Fibroblast of the conjunctiva (primary cell): ENCODE measurements around the gene TTC27.
"Not testable (repeated sequence)": the region's sequence is repeated elsewhere in the genome, so short reads cannot be mapped to it uniquely, and the experiment has no call there.

Experiments
- DNase-seq: peaks from one replicate; pipeline ENCODE4 v3.0.0-alpha.2; 2010; ENCODE audit warnings: low read depth

TTC27 gene

DNA sequence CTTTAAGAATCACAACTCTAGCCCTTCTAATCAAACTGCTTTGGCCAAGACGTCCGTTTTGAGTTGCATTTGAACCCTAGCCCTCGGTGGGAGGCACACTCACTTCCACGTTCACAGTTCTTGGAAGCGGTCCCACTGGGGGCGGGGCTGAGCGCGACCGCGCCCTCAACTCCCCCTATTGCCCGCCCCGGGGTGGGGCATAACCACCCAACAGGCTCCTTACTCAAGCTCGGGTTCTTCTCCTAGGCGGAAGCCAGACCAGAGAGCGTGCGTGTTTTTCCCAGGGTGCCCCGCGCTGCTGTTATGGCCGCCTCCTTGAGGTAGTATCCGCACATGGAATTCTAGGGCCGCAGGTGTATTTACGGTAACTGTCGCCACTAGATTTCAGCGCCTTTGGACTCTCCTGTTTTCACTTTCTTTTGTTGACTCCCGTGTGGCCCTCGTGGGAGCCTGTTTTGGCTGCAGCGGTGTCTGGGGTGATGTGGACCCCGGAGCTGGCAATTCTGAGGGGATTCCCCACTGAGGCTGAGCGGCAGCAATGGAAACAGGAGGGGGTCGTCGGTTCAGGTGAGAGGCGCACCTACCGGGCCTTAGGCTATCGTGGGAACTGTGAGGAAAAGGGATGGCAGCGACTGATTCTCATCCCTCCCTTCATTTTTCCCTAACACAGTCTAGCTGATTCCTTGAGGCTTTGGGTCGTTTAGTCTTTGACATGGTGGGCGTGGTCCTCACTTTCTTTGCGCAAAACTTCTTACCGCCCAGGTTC is at the start of gene TTC27:
TSS of gene TTC27 (plus strand) at position 237 of the 766 bp plus-strand sequence. CDS start at position 480, 243 bp downstream.
- peak; percentile 92 for DNase-seq

DNA sequence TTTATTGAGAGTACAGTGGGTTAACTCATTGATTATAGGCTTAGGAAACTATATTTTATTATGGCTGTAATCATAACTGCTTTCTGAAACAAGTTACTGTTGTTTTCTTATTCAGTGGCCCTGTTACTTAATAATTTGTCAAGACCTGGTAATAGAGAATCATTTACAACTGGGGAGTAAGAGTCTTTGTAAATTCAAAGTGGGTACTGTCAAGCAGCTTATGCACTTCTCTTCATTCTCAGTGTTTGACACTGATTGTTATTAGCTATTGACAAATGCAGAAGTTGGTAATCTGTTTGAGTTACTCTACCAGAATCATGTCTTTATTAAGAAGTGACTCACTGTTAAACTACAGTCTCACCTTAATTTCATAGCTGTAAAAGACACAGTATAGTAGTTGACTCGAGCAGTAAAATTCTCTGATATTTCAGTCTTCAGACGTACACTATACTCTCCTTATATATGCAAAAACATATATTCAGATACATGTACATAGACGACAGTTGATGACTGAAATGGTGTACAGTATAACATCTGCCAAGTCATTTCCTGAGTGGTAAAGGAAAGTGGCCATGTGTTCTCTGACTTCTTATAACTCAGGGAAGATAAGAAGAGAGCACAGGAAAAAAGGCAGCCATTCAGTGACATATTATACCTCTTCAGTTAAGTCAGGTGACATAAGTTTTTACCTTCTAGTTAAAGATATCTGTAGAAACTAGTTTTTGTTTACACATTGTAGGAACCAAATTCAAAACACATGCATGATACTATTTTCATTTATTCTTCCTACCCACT is 36.0 kb upstream of the TTC27 start:
- DNase-seq: no peak

DNA sequence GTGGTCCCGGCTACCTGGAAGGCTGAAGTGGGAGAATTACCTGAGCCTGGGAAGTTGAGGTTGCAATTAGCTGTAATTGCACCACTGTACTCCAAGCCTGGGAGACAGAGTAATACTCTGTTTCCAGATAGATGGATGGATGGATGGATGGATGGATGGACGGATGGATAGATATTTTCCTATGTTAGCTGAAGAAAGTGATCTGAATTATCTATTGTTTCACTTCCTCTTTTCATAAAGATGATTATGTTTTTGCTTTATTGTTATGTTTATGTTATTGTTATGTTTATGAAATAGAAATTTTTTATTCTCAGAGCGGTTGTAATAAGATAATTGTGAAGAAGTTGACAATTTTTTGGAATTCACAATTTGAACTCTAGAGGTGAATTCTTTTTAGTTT is 33.3 kb upstream of the TTC27 start:
- no peak for DNase-seq

DNA sequence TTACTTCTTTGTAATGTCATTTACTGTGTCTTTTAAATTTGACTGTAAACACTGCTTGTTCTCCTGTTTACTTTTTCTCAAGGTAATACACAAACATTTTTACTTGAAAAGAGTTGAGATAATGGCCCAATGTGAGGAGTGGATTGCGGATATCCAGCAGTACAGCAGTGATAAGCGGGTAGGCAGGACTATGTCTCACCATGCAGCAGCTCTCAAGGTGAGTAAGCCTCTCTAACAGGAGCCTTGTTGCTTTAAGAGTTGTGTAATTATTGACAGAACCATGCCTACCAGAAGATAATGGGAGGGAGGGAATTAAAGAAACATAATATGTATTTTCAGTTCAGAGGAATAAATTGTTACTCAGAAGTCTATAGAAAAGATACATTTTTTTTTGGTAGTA is 16.5 kb upstream of the TTC27 start:
- no peak for DNase-seq

DNA sequence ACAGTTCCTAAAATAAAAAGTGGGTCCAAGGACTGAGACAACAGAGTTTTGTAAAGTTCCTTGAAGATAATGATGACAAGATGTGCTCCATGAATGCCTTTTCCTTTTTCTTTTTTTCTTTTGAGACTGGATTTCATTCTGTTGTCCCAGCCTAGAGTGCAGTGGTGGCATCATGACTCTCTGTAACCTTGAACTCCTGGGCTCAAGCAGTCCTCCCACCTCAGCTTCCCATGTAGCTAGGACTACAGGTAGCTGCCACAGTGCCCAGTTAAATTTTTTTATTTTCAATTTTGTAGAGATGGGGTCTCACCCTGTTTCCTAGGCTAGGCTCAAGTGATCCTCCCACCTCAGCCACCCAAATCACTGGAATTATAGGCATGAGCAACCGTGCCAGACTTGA is 16.1 kb upstream of the TTC27 start:
- DNase-seq: no peak

GRCh38 chr2:32614084-32614483 is 13.8 kb upstream of the TTC27 start:
- no peak for DNase-seq

- DNase-seq: no peak
These were observed 10.2 kb upstream of the TTC27 start for GRCh38 chr2:32617599-32618189.

DNA sequence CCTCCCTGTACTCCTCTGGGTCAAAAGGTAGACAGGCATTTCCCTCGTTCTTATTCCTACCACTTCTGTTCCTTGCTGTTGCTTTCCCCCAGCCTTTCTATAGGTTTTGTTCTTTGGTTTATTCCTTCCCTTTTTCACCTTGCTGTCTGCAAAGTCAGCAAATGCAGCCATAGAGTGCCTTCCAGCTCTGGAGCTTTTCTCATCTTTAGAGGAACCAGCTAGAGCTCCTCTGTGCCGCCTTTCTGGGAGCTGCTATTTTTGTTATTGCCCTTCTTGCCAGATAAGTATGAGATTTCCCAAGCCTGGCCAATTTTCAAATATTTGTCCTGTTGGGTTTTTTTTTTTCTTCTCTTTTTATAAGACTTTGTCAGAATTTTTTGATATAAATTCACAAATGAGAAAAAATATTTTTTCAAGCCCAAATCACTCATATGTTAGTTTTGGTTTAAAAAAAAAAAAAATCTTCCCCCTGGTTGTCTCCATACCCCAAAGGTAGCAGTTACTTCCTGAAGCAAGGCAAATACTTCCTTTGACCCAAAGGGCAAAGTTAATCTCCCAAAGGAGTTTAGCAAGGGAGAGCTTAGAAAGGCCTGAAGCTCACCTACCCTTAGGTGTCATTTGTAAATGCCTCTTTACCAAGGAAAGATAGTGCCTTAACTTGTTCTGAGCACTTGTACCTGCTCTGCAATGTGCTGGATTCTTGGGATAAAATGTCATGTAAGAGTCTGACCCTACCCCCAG is 5.1 kb upstream of the TTC27 start:
- DNase-seq: no peak

GRCh38 chr2:32623311-32623706 is 4.5 kb upstream of the TTC27 start:
- no peak for DNase-seq

- DNase-seq: no peak
These were observed 3.0 kb upstream of the TTC27 start for GRCh38 chr2:32624812-32625211.

DNA sequence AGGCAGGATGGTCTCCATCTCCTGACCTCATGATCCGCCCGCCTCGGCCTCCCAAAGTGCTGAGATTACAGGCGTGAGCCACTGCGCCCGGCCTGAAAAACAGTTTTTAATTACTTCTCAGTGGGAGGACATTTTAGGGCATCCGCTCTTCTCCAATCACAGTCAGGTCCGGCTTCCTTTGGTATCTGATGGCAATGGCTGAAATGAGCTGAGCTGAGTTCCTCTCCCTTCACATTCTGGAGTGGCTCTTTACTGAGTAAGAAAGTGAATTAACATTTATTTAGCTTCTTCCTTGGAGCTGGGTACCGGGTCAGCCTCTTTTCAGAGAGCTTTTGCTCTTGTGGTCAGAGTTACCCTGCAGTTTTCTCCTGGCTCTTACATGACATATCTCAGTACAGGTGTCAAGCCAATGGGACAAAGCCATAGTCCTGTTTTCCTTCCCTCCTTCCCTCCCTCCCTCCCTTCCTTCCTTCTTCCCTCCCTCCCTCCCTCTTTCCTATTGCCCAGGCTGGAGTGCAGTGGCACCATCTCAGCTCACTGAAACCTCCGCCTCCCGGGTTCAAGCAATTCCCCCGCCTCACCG is 1.1 kb upstream of the TTC27 start:
- no peak for DNase-seq

- DNase-seq: peak; percentile 5
These were observed 423 bp upstream of the TTC27 start for GRCh38 chr2:32627441-32627813.

GRCh38 chr2:32632089-32632488 is 4.2 kb downstream of the TTC27 start:
- DNase-seq: peak; percentile 39

GRCh38 chr2:32633040-32633439 is 5.2 kb downstream of the TTC27 start:
- no peak for DNase-seq

DNA sequence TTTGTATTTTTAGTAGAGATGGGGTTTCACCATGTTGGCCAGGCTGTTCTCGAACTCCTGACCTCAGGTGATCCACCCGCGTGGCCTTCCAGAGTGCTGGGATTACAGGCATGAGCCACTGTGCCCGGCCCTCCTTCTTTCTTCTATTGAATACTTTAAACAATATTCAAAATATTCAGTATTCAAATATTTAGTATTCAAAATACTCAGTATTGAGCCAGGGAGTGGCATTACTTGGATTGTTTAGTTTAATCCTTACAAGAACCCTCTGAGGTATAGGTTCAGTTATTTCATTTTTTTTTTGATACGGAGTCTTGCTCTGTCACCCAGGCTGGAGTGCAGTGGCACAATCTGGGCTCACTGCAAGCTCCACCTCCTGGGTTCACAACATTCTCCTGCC is 10.7 kb downstream of the TTC27 start:
- DNase-seq: not testable (repeated sequence)

DNA sequence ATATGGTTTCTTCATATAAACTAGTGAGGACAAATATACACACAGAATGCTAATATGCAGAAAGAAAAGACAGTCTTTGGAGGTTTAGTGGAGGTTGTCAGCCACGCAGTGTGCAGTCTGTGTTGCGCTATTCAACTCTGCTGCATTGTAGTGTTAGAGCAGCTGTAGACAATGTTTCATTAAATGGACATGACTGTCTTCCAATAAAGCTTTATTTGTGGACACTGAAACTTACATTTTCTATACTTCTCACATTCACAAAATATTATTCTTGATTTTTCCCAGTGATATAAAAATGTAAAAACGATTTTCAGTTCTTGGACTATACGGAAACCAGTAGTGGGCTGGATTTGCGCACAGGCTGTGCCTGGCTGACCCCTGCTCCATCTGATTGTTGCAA is 13.3 kb downstream of the TTC27 start:
- DNase-seq: no peak

- DNase-seq: peak; percentile 58
These were observed 19.4 kb downstream of the TTC27 start for GRCh38 chr2:32647180-32647651.

DNA sequence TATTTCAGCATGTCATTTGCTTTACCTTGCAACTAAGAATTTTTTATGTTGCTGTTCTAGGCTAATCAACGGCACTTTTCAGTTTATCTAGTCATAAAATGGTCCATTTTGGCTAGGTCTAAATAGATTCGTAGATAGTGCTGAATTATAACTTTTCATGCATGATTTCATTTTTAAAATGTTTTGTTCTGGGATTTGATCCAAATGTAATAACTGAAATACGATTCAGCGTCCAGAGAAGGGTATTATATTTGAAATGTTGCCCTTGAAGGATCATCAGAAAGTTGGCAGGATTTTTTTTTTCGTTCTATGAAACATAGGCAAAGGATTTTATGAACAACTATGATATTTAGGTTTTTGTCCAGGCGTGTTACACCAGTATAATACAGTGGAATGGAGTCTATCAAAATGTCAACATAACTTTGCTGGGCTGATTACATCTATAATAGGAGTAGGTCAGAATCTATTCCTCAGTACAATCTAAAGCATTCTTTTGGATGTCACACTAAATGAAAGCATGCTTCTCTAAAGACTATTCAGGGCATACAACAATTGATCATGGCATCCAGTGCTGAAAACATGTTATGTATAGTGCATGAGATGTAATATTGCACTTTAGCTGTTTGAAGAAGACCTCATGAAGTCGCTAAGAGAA is 24.8 kb downstream of the TTC27 start:
- no peak for DNase-seq

DNA sequence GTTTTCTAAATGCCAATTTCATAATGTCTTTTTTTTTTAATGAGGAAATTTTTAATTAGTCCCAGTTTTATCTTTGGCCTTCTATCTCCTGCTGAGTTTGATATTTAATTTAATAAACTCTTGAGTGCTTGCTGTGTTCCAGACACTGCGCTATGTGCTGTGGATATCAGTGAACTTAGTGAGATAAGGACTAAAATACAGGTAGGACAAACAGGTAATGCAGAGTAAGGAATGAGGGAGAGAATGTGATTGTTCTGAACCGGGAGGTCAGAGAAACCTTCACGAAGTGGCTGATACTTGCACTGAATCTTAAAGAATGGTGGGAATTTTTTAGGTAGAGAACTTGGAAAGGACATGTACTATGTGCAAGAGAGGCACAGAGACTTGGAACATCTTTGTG is 28.2 kb downstream of the TTC27 start:
- DNase-seq: no peak

DNA sequence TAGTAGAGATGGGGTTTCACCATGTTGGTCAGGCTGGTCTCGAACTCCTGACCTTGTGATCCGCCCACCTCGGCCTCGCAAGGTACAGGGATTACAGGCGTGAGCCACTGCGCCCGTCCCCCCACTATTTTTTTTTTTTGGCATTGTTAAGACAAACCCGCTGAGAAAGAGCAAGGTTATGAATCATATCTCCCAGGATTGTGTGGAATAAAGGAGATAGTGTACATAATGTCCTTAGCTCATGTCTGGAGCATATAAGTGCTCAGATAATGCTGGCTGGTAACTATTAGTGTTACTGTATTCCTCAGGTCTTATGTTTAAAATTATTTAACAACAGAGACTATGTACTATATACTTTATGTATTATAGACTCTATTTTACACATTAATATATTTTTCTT is 36.0 kb downstream of the TTC27 start:
- no peak for DNase-seq

- no peak for DNase-seq
These were observed 38.9 kb downstream of the TTC27 start for GRCh38 chr2:32666704-32667103.
